GM23338 (cell line): Measurements from ENCODE around the gene ARHGAP12. TPM values are rescaled to one million over a fixed set of nuclear protein-coding genes. Genes with fewer than 3 reads are reported as not detected.

ENCODE experiments used
- ATAC-seq: fragments of 200-7000 bp; cut with Tn5 transposase; 3 replicates; pipeline ENCODE4 v1.9.1; 2020
- DNase-seq: peaks from one replicate; pipeline ENCODE4 v3.0.0-alpha.2; 2015; ENCODE audit warnings: low spot score
- H2AFZ ChIP-seq: fragments of 200-600 bp; sonication (generic); 2 replicates; pipeline ENCODE4 v1.8.0; 2016; ENCODE audit warnings: antibody characterized with exemption, mild to moderate bottlenecking, moderate library complexity
- H3F3A ChIP-seq: fragments of 200-600 bp; sonication (generic); replicated peaks from 2 replicates; pipeline ENCODE4 v1.8.0; 2017; ENCODE audit warnings: antibody characterized with exemption, mixed run types, low read depth
- H3K27ac ChIP-seq: fragments of 200-600 bp; sonication (generic); 2 replicates; pipeline ENCODE4 v1.6.1; 2016; ENCODE audit warnings: low read depth
- H3K27me3 ChIP-seq: fragments of 200-600 bp; sonication (generic); 2 replicates; pipeline ENCODE4 v1.8.0; 2016; ENCODE audit warnings: mild to moderate bottlenecking, mixed run types, moderate library complexity; ENCODE audit not compliant: insufficient read depth
- H3K36me3 ChIP-seq: fragments of 200-600 bp; sonication (generic); 2 replicates; pipeline ENCODE4 v1.8.0; 2016; ENCODE audit warnings: mild to moderate bottlenecking; ENCODE audit not compliant: insufficient read depth
- H3K4me1 ChIP-seq: fragments of 200-600 bp; sonication (generic); 2 replicates; pipeline ENCODE4 v1.8.0; 2016; ENCODE audit warnings: mild to moderate bottlenecking, moderate library complexity; ENCODE audit not compliant: insufficient read depth
- H3K4me2 ChIP-seq: fragments of 200-600 bp; sonication (generic); 2 replicates; pipeline ENCODE4 v1.7.1; 2017; ENCODE audit warnings: mixed run types
- H3K4me3 ChIP-seq: fragments of 200-600 bp; sonication (generic); 2 replicates; pipeline ENCODE4 v1.6.1; 2016; ENCODE audit warnings: mixed run types
- H3K79me2 ChIP-seq: fragments of 200-600 bp; sonication (generic); replicated peaks from 2 replicates; pipeline ENCODE4 v1.8.0; 2017; ENCODE audit warnings: mild to moderate bottlenecking; ENCODE audit not compliant: insufficient read depth
- H3K9me2 ChIP-seq: fragments of 200-600 bp; sonication (generic); 2 replicates; pipeline ENCODE4 v1.8.0; 2017; ENCODE audit not compliant: insufficient read depth
- H4K20me1 ChIP-seq: fragments of 200-600 bp; sonication (generic); replicated peaks from 2 replicates; pipeline ENCODE4 v1.8.0; 2017; ENCODE audit warnings: mild to moderate bottlenecking; ENCODE audit not compliant: insufficient read depth
- H3K27ac Mint-ChIP-seq: 2 replicates; pipeline ENCODE4 v1.8.0; 2020; ENCODE audit warnings: inconsistent platforms, mild to moderate bottlenecking, moderate library complexity, mixed read lengths
- H3K27me3 Mint-ChIP-seq: 3 replicates; pipeline ENCODE4 v1.8.0; 2022; ENCODE audit warnings: low read depth, mild to moderate bottlenecking, moderate library complexity, mixed read lengths, inconsistent platforms; ENCODE audit not compliant: insufficient read depth, poor library complexity
- H3K36me3 Mint-ChIP-seq: 3 replicates; pipeline ENCODE4 v1.8.0; 2021; ENCODE audit warnings: low read depth, mild to moderate bottlenecking, inconsistent platforms, moderate library complexity, mixed read lengths
- H3K4me1 Mint-ChIP-seq: 3 replicates; pipeline ENCODE4 v1.8.0; 2020; ENCODE audit warnings: mild to moderate bottlenecking, inconsistent platforms, mixed read lengths
- H3K4me3 Mint-ChIP-seq: 3 replicates; pipeline ENCODE4 v1.8.0; 2021; ENCODE audit warnings: moderate library complexity, mild to moderate bottlenecking, inconsistent platforms, mixed read lengths
- H3K9me3 Mint-ChIP-seq: 3 replicates; pipeline ENCODE4 v1.8.0; 2020; ENCODE audit warnings: moderate library complexity, mild to moderate bottlenecking, inconsistent platforms, mixed read lengths
- CTCF ChIP-seq, 2 experiments: fragments of 200-600 bp in 1 of 2; sonication (generic) in 1 of 2; conservative IDR thresholded peaks; 2 replicates each; pipeline versions ENCODE4 v1.5.1 to v1.6.1; 2016 to 2017; ENCODE audit warnings: antibody characterized with exemption in 2 of 2, low read depth in 2 of 2, mild to moderate bottlenecking in 2 of 2, moderate library complexity in 1 of 2
- ETS1 ChIP-seq: IDR thresholded peaks from 2 replicates; pipeline ENCODE4 v1.6.1; 2016; ENCODE audit warnings: antibody characterized with exemption
- EZH2 ChIP-seq: fragments of 200-600 bp; sonication (generic); IDR thresholded peaks from one replicate; pipeline ENCODE4 v1.8.0; 2017; ENCODE audit warnings: antibody characterized with exemption, mild to moderate bottlenecking, low read depth; ENCODE audit not compliant: unreplicated experiment
- EZH2phosphoT487 ChIP-seq: fragments of 200-600 bp; sonication (generic); IDR thresholded peaks from one replicate; pipeline ENCODE4 v1.8.1; 2018; ENCODE audit warnings: antibody characterized with exemption; ENCODE audit not compliant: unreplicated experiment
- NANOG ChIP-seq: IDR thresholded peaks from 2 replicates; pipeline ENCODE4 v1.6.1; 2016; ENCODE audit warnings: antibody characterized with exemption, borderline replicate concordance
- POLR2AphosphoS5 ChIP-seq: IDR thresholded peaks from 2 replicates; pipeline ENCODE4 v1.6.1; 2016; ENCODE audit warnings: antibody characterized with exemption, low read depth
- REST ChIP-seq: IDR thresholded peaks from one replicate; pipeline ENCODE4 v1.6.1; 2018; ENCODE audit warnings: antibody characterized with exemption; ENCODE audit not compliant: unreplicated experiment
- STAT1 ChIP-seq: IDR thresholded peaks from one replicate; pipeline ENCODE4 v1.6.1; 2016; ENCODE audit warnings: antibody characterized with exemption; ENCODE audit not compliant: unreplicated experiment
- ZNF114 ChIP-seq: fragments of 250-450 bp; sonication (Bioruptor Pico); IDR thresholded peaks from 2 replicates; pipeline ENCODE4 v1.5.0; 2020; ENCODE audit warnings: mild to moderate bottlenecking, moderate library complexity
- ZNF331 ChIP-seq: fragments of 250-450 bp; sonication (Bioruptor Pico); IDR thresholded peaks from 2 replicates; pipeline ENCODE4 v1.5.0; 2020; ENCODE audit warnings: low read depth, mild to moderate bottlenecking, moderate library complexity
- polyA plus RNA-seq: library from polyadenylated mRNA; unstranded; fragments of >200 nt; fragmentation: Nextera tagmentation; extraction: Ambion mirVana; gene quantifications from 2 replicates; pipeline ENCODE4 v1.2.1, GENCODE V29; 2016
- total RNA-seq: library from RNA; depleted of rRNA; stranded (reverse); fragments of >200 nt; shearing (Covaris generic); gene quantifications from 2 replicates; pipeline ENCODE4 v1.2.3, GENCODE V29; 2014

ARHGAP12 gene
- total and polyA plus RNA-seq, 2 experiments from 2014 or later = 27.5 to 50.7 TPM

- ATAC-seq (no peak), DNase-seq (no peak)
- Histone ChIP-seq H3K4me1 (no peaks in the 10 kb centered on the region), H4K20me1 (no peaks in the 10 kb centered on the region), H3K27me3 (no peaks in the 10 kb centered on the region), H3K79me2 (no peaks in the 10 kb centered on the region), H3K4me3 (no peak overlapping the region), H3K9me2 (no peaks in the 10 kb centered on the region), H3K36me3 (no peaks in the 10 kb centered on the region), H2AFZ (no peak overlapping the region), H3F3A (no peaks in the 10 kb centered on the region), H3K4me2 (no peak overlapping the region), H3K27ac (no peak overlapping the region)
- peaks cover 26% of the 10 kb centered on the region for H3K36me3 Mint-ChIP-seq
- TF ChIP-seq ZNF114 (CRISPR knock-in tag) (no peak), CTCF (conservative IDR thresholded peaks at IDR 0.05; ENCODE audit: low read depth in 2 of 2) (no peak), STAT1 (no peak), EZH2phosphoT487 (no peak), REST (no peak), EZH2 (no peak), POLR2AphosphoS5 (no peak), ZNF331 (CRISPR knock-in tag) (no peak), ETS1 (no peak)
- peaks cover 35% of the 10 kb centered on the region for H3K9me3 Mint-ChIP-seq
- no peaks in the 10 kb centered on the region for H3K4me1 Mint-ChIP-seq
- no peak overlapping the region for H3K27ac Mint-ChIP-seq
- no peaks in the 10 kb centered on the region for H3K27me3 Mint-ChIP-seq
- H3K4me3 Mint-ChIP-seq = no peak overlapping the region
Observed at GRCh38 chr10:31953480-31953879, 24.8 kb upstream of the ARHGAP12 start.

GRCh38 chr10:31953080-31953479 is 24.4 kb upstream of the ARHGAP12 start:
- H3K4me2 ChIP-seq = no peak overlapping the region
- no peak for DNase-seq
- no peak overlapping the region for H3K4me3 ChIP-seq
- no peaks in the 10 kb centered on the region for H3K4me1 ChIP-seq
- Mint-ChIP-seq H3K36me3 (peaks cover 26% of the 10 kb centered on the region), H3K4me1 (no peaks in the 10 kb centered on the region), H3K27me3 (no peaks in the 10 kb centered on the region), H3K9me3 (peaks cover 35% of the 10 kb centered on the region), H3K4me3 (no peak overlapping the region), H3K27ac (no peak overlapping the region)
- no peaks in the 10 kb centered on the region for H4K20me1 ChIP-seq
- no peak overlapping the region for H2AFZ ChIP-seq
- H3K36me3 ChIP-seq = no peaks in the 10 kb centered on the region
- H3F3A ChIP-seq = no peaks in the 10 kb centered on the region
- H3K9me2 ChIP-seq = no peaks in the 10 kb centered on the region
- H3K79me2 ChIP-seq = no peaks in the 10 kb centered on the region
- ATAC-seq = no peak
- H3K27me3 ChIP-seq = no peaks in the 10 kb centered on the region
- no peak overlapping the region for H3K27ac ChIP-seq
- TF ChIP-seq NANOG (no peak), POLR2AphosphoS5 (no peak), EZH2 (no peak), EZH2phosphoT487 (no peak), ZNF331 (CRISPR knock-in tag) (no peak), ZNF114 (CRISPR knock-in tag) (no peak)
